Suppressor macrophage treated with lipopolysaccharide for 1 hour (primary cell): ENCODE results near the gene LMCD1.

Experiments used
- DNase-seq, 3 donors: peaks; one replicate each; pipeline ENCODE4 v3.0.0-alpha.2; 2020 to 2022

The LMCD1 gene

GRCh38 chr3:8509961-8510360, 8.3 kb downstream of the LMCD1 start:
- no peak for DNase-seq

DNA sequence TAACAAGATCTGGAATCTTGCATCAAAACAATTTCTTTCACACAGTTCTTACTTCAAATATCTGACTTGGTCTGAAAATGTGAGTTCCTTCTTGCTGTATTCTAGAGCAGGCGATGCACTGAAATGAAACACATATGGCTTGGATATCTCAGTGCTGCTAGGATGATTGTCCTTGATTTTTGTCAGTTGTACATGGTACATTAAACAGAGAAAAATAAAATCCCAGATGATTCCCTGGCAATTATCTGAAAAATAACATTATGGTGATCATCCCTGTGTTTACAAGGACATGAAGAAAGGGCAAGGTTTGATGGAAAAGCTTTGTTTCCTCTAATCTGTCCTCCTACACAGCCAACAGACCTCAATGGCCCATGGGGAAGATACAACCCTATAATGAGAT, 10.6 kb downstream of the LMCD1 start:
- DNase-seq: no peak

GRCh38 chr3:8516047-8516661, 14.5 kb downstream of the LMCD1 start:
- no peak for DNase-seq

DNA sequence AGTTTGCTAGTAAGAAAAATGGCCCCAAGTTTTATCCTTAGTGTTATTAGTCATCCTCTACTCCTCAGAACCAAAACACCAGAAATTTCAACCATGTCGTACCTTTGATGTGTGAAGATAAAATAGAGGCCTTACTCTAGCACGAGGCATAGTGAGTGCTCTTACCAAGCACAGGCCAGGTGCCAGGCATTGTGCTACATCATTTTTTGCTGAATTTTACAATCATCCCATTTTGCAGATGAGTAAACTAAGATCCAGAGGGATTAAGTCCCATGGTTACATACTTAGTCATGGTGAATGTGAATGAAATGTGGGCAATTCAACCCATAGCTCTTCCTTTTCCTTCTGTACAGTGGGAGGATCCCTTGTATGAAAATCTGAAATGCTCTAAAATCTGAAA, 15.2 kb downstream of the LMCD1 start:
- no peak for DNase-seq

DNA sequence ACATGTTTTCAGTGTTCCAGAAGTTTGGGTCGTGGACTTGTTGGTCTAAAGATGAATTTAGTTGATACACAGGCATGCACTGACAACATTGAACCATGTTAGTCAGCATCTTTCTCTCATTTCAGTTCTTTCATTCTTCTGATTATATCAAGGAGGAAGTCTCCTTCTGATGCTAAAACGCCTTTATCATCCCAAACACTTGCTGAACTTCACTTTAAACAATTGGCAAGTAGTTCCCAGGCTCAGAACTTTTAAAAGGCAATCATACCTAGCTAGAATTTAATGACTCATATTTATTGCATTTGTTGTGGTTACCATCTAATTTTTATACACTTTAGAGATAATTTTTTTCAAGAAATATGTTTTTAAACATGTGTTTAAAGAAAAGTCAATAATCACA, 15.9 kb downstream of the LMCD1 start:
- no peak for DNase-seq

DNA sequence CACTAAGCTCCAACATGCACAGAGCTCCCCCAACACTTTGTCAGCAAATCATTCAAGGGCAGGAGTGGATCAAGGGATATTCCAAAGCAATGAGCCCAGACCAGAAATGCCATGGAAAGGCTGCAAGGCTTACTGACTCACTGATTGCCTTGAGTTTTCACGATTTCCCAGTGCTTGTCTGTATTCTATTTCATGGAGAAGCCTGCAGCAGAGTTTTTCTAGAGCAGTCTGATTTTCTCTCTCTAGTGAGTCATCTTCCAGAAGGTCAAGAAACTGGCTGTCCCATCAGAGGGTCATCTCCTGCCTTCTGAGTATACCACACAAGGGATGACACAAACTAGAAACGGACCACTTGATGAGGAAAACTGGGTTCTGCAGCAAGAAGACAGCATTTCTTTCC, 16.5 kb downstream of the LMCD1 start:
- no peak for DNase-seq

DNA sequence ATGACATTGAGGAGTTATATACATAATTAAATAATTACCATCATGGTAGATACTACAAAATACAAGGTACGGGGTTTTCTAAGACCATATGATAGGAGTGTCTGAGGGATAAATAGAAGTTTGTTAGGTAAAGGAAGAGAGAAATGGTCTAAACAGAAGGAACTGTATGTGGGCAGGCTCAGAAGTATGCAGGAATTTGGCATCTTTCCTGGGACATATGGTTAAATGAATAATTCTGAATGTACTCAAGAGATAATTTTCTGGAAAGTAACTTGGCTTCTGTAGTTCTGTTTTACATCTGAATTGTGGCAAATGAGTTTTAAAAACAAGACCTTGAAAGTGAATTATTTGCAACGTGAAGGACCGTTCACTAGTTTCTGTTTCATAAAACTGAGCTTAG, 17.5 kb downstream of the LMCD1 start:
- no peak for DNase-seq

GRCh38 chr3:8519774-8520448, 18.3 kb downstream of the LMCD1 start:
- no peak for DNase-seq

DNA sequence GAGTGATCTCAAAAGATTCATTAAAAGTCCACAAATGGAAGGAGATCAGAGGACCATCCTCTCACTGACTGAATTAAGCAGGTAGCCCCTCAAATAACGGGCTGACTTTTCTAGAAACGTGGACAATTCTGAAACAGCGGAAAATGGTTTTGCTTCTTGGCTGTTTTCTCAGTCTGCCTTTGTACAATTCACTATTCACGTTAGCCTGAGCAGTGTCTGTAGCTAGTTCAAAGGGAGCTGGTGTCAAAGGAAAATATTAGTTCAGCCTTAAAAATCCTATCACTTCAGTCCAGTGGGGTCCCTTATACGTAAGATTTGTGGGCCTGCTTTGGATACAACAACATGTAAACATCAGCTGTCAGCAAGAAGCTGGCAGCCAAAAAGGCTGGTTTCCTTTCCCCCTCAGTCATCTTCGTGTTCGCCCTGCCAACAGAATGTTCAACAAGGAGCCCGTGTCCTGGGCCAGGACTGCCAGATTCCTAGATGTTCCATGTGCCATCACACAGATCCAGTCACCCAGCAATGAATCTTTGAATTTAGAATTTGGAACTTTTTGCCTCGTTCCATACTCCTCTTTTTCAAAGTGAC, 19.3 kb downstream of the LMCD1 start:
- no peak for DNase-seq

GRCh38 chr3:8523041-8523440, 21.4 kb downstream of the LMCD1 start:
- DNase-seq: no peak

DNA sequence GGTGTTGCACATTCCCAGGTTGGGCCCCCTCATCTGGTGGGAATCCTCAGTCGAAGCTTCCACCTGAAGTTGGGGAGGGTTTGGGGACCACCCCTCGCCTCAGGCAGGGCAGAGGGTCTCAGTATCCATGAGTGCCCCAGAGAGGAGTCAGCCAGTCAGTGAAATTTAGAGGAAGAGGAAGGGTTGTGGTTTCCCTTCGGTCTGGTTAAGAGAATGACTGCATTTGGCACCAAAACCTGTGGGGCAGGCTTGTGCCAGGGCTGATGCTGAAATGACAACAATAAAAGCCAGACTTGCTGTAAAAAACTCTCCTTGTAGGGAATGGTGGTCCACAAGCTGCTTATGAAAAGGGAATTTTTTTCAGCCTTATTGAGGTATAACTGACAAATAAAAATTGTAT, 22.6 kb downstream of the LMCD1 start:
- DNase-seq: peak in 2 of 3 donors; percentile 22 to 32

DNA sequence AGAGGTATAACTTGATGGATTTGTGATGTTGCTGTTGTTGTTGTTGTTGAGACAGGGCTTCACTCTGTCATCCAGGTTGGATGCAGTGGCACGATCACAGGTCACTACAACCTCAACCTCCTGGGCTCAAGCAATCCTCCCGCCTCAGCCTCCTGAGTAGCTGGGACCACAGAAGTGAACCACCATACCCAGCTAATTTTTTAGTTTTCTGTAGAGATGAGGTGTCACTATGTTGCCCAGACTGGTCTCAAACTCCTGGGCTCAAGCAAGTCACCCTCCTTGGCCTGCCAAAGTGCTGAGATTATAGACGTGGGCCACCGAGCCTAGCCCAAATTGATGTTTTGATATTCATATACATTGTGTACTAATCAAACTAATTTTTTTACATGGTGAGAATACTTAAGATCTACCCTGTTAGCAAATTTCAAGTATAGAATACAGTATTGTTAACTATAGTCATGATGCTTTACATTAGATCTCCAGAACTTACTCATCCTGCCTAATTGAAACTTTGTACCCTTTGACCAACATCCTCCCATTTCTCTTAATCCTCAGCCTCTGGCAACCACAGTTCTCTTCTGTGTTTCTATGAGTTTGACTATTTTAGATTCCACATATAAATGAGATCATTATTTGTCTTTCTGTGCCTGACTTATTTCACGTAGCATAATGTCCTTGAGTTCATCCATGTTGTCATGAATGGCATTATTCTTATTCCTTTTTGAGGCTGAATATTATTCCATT, 23.2 kb downstream of the LMCD1 start:
- DNase-seq: no peak

- DNase-seq: no peak
Observed at GRCh38 chr3:8525893-8526292, 24.3 kb downstream of the LMCD1 start.

- peak in 2 of 3 donors; percentile 27 to 43 for DNase-seq
Observed at GRCh38 chr3:8529181-8529637, 27.6 kb downstream of the LMCD1 start.

DNA sequence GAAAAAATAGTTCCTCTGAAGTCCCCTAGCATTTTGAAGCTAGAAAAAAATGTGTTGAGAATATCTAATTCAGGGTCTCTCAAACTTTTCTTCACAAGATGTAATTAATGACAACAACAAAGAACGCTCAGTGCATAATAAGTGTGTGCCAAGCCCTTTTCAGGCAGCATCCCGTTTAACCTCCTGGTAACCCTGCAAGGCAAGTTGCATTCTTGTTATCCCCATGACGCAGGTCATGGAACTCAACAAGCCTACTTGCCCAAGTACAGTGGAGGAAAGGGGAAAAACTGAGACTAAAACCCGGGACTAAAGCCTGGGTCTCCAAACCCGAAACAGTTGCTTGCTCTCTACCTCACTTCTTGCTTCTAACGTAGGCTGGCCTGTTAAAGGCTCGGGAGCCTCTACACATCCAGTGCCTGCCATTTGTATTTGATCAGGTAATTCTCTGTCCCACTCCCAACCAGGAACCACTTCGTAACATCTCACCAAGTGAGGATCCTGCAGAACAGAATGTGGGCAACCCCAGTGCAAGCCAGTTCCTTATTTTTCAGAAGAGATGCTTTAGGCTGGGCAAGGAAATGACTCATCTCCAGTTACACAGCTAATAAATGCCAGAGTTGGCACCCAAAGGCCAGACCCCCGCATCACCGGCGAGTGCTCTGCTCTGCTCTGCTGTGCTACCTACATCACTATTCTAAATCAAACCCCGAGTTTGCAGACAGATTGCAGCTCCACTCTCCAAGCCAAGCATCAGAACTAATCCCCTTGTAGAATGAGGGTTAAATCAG, 28.3 kb downstream of the LMCD1 start:
- DNase-seq: peak; percentile 64 to 77 (median 66)

DNA sequence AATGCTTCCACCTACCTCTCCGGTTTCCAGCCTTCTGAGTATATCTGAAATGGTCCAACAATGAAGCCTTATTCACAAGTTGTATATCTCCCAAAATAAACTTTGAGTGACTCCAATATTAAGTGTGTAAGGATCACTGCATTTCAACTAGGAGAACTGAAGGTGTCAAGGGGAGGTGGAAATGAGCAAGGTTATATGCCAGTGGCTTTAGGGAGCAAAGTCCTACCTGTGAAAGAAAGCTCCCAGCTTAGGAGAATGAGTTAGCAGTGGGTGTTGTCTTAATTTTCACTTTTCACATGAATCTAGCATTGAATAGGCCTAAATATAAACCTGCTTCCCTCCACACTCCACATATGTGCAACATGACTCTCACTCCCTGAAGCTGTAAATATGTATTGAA, 29.0 kb downstream of the LMCD1 start:
- DNase-seq: no peak

DNA sequence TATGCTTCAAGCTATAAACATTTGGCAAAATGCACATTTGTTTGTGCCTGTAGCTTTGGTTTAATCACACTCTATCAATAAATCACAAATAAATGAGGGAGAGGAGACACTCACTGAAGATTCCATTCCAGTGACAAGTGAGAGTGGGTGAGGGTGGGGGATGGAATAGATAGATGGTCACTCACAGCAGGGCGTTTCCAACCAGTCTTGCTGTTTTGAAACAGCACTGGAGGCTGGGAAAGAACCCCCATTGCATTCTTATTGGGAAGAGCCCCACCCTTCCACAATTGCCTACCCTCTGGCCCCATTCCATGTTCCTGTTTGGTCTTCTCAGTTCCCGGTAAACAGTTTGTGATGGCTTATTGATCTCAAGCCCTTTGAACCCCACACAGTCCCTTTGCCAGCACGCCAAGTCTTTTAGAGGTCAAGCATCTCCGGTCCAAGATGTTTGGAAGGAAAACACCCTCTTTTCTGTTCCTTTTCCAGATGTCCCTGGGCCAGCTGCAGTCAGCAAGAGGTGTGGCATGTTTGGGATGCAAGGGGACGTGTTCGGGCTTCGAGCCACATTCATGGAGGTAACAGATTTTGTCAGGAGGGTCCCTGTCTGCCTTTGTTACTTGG, 30.7 kb downstream of the LMCD1 start:
- DNase-seq: no peak

GRCh38 chr3:8536096-8537056, 34.8 kb downstream of the LMCD1 start:
- no peak for DNase-seq

DNA sequence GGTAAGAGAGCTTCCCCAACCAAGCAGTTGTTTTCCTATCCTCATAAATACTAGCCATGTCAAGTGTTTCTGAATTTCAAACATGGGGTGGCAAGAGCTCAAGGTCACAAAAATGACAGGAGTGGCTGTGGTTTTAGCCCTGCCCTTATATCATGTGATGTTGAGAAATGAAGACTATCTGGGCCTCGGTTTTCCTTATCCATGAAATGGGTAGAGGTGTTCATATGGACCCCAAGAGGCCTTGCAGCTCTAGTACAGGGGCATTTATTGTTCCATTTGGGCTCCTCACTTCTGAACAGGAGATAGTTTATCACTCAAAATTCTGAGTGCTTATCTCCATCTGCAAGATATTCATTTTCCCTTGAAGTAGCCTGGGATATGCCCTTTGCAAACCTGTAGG, 35.8 kb downstream of the LMCD1 start:
- DNase-seq: no peak

GRCh38 chr3:8538223-8538622, 36.6 kb downstream of the LMCD1 start:
- DNase-seq: no peak

GRCh38 chr3:8538913-8539312, 37.3 kb downstream of the LMCD1 start:
- no peak for DNase-seq
